H1 (cell line): ENCODE results near the gene UBE2G2. TPM values are rescaled to one million over a fixed set of nuclear protein-coding genes. Genes with fewer than 3 reads are reported as not detected.

Experiments used
- ASH2L ChIP-seq: fragments of 200-600, 300-600 bp; sonication (generic); IDR thresholded peaks from one replicate; pipeline ENCODE4 v1.7.1; 2017; ENCODE audit warnings: low read length
- BCL11A ChIP-seq, 2 experiments: IDR thresholded peaks; one replicate each; pipeline ENCODE4 v1.6.1; 2011; ENCODE audit warnings: low read depth in 2 of 2, low read length in 2 of 2, mild to moderate bottlenecking in 2 of 2
- CBX5 ChIP-seq: fragments of 300-800, 300-1000 bp; sonication (generic); IDR thresholded peaks from 2 replicates; pipeline ENCODE4 v1.7.1; 2016; ENCODE audit warnings: antibody characterized with exemption, low read length, low read depth
- CEBPB ChIP-seq: IDR thresholded peaks from 2 replicates; pipeline ENCODE4 v1.6.1; 2012; ENCODE audit warnings: low read depth, low read length
- CTBP2 ChIP-seq: IDR thresholded peaks from 2 replicates; pipeline ENCODE4 v1.7.0; 2011; ENCODE audit warnings: borderline replicate concordance, mild to moderate bottlenecking, moderate library complexity, mixed read lengths, low read length; ENCODE audit not compliant: insufficient read depth, insufficient read length
- E2F6 ChIP-seq: IDR thresholded peaks from 2 replicates; pipeline ENCODE4 v1.6.1; 2012; ENCODE audit warnings: inconsistent platforms
- EGR1 ChIP-seq: IDR thresholded peaks from 2 replicates; pipeline ENCODE4 v1.6.1; 2011; ENCODE audit warnings: low read depth, low read length, borderline replicate concordance
- EP300 ChIP-seq, 2 experiments: IDR thresholded peaks; 1 replicate in 1 of 2; 2 replicates in 1 of 2; pipeline ENCODE4 v1.6.1; 2011 to 2012; ENCODE audit warnings: low read depth in 2 of 2, low read length in 2 of 2, mild to moderate bottlenecking in 2 of 2, borderline replicate concordance in 1 of 2, inconsistent platforms in 1 of 2, moderate library complexity in 1 of 2
- FOSL1 ChIP-seq: IDR thresholded peaks from 2 replicates; pipeline ENCODE4 v1.6.1; 2011; ENCODE audit warnings: mild to moderate bottlenecking, low read depth, low read length, moderate library complexity; ENCODE audit not compliant: insufficient read depth
- HDAC6 ChIP-seq: IDR thresholded peaks from one replicate; pipeline ENCODE4 v1.7.1; 2012; ENCODE audit warnings: low read depth, mild to moderate bottlenecking, inconsistent platforms, low read length, moderate library complexity
- JUND ChIP-seq: IDR thresholded peaks from 2 replicates; pipeline ENCODE4 v1.6.1; 2011; ENCODE audit warnings: mild to moderate bottlenecking, improper control_type of control experiment, low read length
- KDM5A ChIP-seq: fragments of 200-600 bp; IDR thresholded peaks from 2 replicates; pipeline ENCODE4 v1.7.1; 2012; ENCODE audit warnings: mild to moderate bottlenecking, low read length, inconsistent platforms, mixed read lengths
- MAX ChIP-seq: IDR thresholded peaks from 2 replicates; pipeline ENCODE4 v1.6.1; 2012; ENCODE audit warnings: inconsistent platforms
- NRF1 ChIP-seq: IDR thresholded peaks from 2 replicates; pipeline ENCODE4 v1.6.1; 2011; ENCODE audit warnings: mild to moderate bottlenecking, low read depth, low read length, improper control_type of control experiment
- PHF8 ChIP-seq: fragments of 200-600 bp; sonication (generic); conservative IDR thresholded peaks from 2 replicates; pipeline ENCODE4 v1.7.1; 2012; ENCODE audit warnings: low read depth, mild to moderate bottlenecking, inconsistent platforms, low read length, moderate library complexity
- POLR2A ChIP-seq, 2 experiments: IDR thresholded peaks; 1 replicate in 1 of 2; 2 replicates in 1 of 2; pipeline ENCODE4 v1.6.1; 2011; ENCODE audit warnings: low read depth in 2 of 2, low read length in 2 of 2, mild to moderate bottlenecking in 2 of 2; ENCODE audit errors: control extremely low read depth in 1 of 2
- RFX5 ChIP-seq: IDR thresholded peaks from 2 replicates; pipeline ENCODE4 v1.6.1; 2011; ENCODE audit warnings: low read depth, low read length, improper control_type of control experiment, borderline replicate concordance
- SIRT6 ChIP-seq: IDR thresholded peaks from one replicate; pipeline ENCODE4 v1.7.1; 2012; ENCODE audit warnings: low read length, inconsistent platforms
- SP1 ChIP-seq: IDR thresholded peaks from 2 replicates; pipeline ENCODE4 v1.6.1; 2011; ENCODE audit warnings: low read depth, low read length
- SP4 ChIP-seq: IDR thresholded peaks from 2 replicates; pipeline ENCODE4 v1.6.1; 2012; ENCODE audit warnings: low read length, inconsistent platforms
- SUZ12 ChIP-seq: fragments of 200-600 bp; sonication (generic); IDR thresholded peaks from 2 replicates; pipeline ENCODE4 v1.6.1; 2012; ENCODE audit warnings: mild to moderate bottlenecking, inconsistent platforms, low read length, moderate library complexity, mixed read lengths
- TAF1 ChIP-seq: IDR thresholded peaks from 2 replicates; pipeline ENCODE4 v1.6.1; 2011; ENCODE audit warnings: mild to moderate bottlenecking, low read depth, low read length
- TAF7 ChIP-seq: optimal IDR thresholded peaks from 2 replicates; pipeline ENCODE3; 2011; ENCODE audit warnings: low read depth, mild to moderate bottlenecking, inconsistent platforms, low read length, moderate library complexity, borderline replicate concordance
- TBP ChIP-seq: IDR thresholded peaks from 2 replicates; pipeline ENCODE4 v1.6.1; 2011; ENCODE audit warnings: low read depth, low read length, improper control_type of control experiment
- TCF12 ChIP-seq: IDR thresholded peaks from 2 replicates; pipeline ENCODE4 v1.6.1; 2011; ENCODE audit warnings: low read depth, mild to moderate bottlenecking, low read length
- TEAD4 ChIP-seq: IDR thresholded peaks from 2 replicates; pipeline ENCODE4 v1.6.1; 2012; ENCODE audit warnings: low read depth, low read length, inconsistent platforms, mixed read lengths
- polyA plus RNA-seq, 7 experiments: library from polyadenylated mRNA; depleted of rRNA in 3 of 7; stranded (reverse) in 5 of 7; unstranded in 2 of 7; fragments of >200 nt in 5 of 7; fragments of 200-250 nt in 2 of 7; gene quantifications; 1 replicate in 5 of 7; 2 replicates in 1 of 7; 4 replicates in 1 of 7; pipeline versions ENCODE4 v1.2.1 to v1.2.3, GENCODE V29; 2011 to 2013; ENCODE audit warnings: missing spikeins in 2 of 7, mixed read lengths in 2 of 7
- total RNA-seq: library from RNA; stranded (reverse); fragmentation: NEBNext Ultra II Directional; extraction: Animal tissue kit (Norgen Biotek cat#: 25700); gene quantifications from 2 replicates; pipeline ENCODE4 v1.2.1, GENCODE V29; 2021

The UBE2G2 gene
- total and polyA plus RNA-seq, 2 of the 8 experiments (the other 6 are each of a cell fraction or from before 2014, with no cell fraction given) = 96.3 to 101 TPM

- no peak; the same call in 1 of the 2 replicates for TF ChIP-seq E2F6
- TF ChIP-seq CTBP2 = no peak
- peak; percentile 47; the same call in 1 of the 2 replicates for TF ChIP-seq TBP
- no peak for TF ChIP-seq TEAD4
- peak; percentile 20 for TF ChIP-seq ASH2L
- no peak for TF ChIP-seq TAF7
- TF ChIP-seq KDM5A = no peak
- TF ChIP-seq PHF8 = peak; percentile 65; the same call in 1 of the 2 replicates
- no peak for TF ChIP-seq CEBPB
- TF ChIP-seq SP1 = no peak
- peak; percentile 73 to 82; a peak in 2 of 3 replicates for TF ChIP-seq POLR2A (IDR thresholded peaks at IDR 0.05; ENCODE audit: control extremely low read depth in 1 of 2, low read depth in 2 of 2, low read length in 2 of 2)
- no peak for TF ChIP-seq RFX5
- no peak for TF ChIP-seq HDAC6
- TF ChIP-seq EP300 (IDR thresholded peaks at IDR 0.05; ENCODE audit: borderline replicate concordance in 1 of 2, low read depth in 2 of 2, low read length in 2 of 2) = no peak
- TF ChIP-seq CBX5 = no peak
- TF ChIP-seq SP4 = no peak
- peak; percentile 45; the same call in 1 of the 2 replicates for TF ChIP-seq MAX
- TF ChIP-seq FOSL1 = no peak
- peak; percentile 85 for TF ChIP-seq TAF1
- no peak for TF ChIP-seq SIRT6
- TF ChIP-seq TCF12 = no peak
- TF ChIP-seq NRF1 = no peak
- no peak for TF ChIP-seq SUZ12
- TF ChIP-seq EGR1 = no peak
- no peak for TF ChIP-seq BCL11A (IDR thresholded peaks at IDR 0.05; ENCODE audit: low read depth in 2 of 2, low read length in 2 of 2)
- no peak for TF ChIP-seq JUND
Measured at GRCh38 chr21:44817914-44818639, 16.5 kb upstream of the UBE2G2 start, which contains the start of gene SUMO3 (continued).
